ENCODE results near the gene ACP7.

The ACP7 gene

DNA sequence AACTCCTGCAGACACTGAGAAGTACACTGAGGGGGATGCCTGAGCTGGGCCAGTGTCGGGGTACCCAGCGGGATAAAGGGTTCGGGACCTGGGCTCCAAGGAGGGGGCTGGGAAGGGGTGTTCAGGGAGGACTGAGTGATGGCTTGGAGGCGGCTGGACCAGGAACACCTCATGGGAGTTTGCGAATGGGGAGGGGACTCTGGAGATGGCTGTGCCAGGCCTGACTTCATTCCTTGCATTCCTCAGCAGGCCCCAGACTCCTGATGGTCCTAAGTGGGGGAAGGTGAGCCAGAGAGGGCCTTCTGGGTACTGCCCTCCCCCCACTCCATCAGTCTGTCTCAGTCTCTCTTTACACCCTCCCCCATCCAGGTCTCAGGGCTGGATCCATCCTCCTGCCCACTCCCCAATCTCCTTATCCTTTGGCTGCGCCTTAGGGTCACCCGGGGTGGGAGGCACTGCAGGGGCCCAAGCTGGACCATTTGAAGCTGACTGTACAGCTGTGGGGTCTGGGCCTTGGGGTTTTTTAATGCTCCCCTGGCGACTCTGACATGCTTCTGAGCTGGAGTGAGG, 55.2 kb downstream of the ACP7 start:
- no peak for TF ChIP-seq FOXP2 (optimal IDR thresholded peaks at IDR 0.05; ENCODE audit: borderline replicate concordance, extremely low read depth, extremely low read length, insufficient read depth)
- TF ChIP-seq, protein P1, sequence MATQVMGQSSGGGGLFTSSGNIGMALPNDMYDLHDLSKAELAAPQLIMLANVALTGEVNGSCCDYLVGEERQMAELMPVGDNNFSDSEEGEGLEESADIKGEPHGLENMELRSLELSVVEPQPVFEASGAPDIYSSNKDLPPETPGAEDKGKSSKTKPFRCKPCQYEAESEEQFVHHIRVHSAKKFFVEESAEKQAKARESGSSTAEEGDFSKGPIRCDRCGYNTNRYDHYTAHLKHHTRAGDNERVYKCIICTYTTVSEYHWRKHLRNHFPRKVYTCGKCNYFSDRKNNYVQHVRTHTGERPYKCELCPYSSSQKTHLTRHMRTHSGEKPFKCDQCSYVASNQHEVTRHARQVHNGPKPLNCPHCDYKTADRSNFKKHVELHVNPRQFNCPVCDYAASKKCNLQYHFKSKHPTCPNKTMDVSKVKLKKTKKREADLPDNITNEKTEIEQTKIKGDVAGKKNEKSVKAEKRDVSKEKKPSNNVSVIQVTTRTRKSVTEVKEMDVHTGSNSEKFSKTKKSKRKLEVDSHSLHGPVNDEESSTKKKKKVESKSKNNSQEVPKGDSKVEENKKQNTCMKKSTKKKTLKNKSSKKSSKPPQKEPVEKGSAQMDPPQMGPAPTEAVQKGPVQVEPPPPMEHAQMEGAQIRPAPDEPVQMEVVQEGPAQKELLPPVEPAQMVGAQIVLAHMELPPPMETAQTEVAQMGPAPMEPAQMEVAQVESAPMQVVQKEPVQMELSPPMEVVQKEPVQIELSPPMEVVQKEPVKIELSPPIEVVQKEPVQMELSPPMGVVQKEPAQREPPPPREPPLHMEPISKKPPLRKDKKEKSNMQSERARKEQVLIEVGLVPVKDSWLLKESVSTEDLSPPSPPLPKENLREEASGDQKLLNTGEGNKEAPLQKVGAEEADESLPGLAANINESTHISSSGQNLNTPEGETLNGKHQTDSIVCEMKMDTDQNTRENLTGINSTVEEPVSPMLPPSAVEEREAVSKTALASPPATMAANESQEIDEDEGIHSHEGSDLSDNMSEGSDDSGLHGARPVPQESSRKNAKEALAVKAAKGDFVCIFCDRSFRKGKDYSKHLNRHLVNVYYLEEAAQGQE (IDR thresholded peaks at IDR 0.05; ENCODE audit: insufficient read depth in 1 of 2, low read depth in 2 of 2, low read length in 2 of 2), result no peak
- TF ChIP-seq POLR2AphosphoS5 (IDR thresholded peaks at IDR 0.05; ENCODE audit: low read depth, low read length), result no peak
- TF ChIP-seq TAF1 (IDR thresholded peaks at IDR 0.05; ENCODE audit: borderline replicate concordance, insufficient read depth, low read length), result no peak
- no peak for TF ChIP-seq SIN3A (IDR thresholded peaks at IDR 0.05; ENCODE audit: borderline replicate concordance, insufficient read depth, low read length)

DNA sequence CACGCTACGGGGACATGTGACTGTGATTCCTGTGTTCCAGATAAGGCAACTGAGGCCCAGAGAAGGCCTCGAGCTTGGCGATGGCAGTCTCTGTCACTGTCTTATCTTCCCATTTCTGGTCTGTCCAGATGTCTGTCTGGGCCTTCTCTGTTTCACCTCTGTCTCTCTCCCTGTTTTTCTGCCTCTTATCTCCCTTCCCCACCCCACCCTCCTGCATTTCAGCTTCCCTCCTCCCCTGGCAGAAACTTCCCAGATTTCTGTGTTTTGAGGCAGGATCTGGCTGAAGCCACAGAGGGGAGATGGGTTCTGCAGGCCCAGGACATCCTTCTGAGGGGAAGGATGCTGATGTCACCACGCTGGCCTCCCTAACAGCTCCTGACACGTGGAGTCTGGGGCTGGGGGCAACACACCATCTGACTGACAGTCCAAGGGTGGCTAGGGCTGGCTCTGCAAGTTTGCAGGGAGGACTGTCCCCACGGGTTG, 55.8 kb downstream of the ACP7 start:
- TF ChIP-seq POLR2AphosphoS5 (IDR thresholded peaks at IDR 0.05; ENCODE audit: low read depth, low read length) (no peak), FOXP2 (optimal IDR thresholded peaks at IDR 0.05; ENCODE audit: borderline replicate concordance, extremely low read depth, extremely low read length, insufficient read depth) (no peak), SIN3A (IDR thresholded peaks at IDR 0.05; ENCODE audit: borderline replicate concordance, insufficient read depth, low read length) (no peak), TAF1 (IDR thresholded peaks at IDR 0.05; ENCODE audit: borderline replicate concordance, insufficient read depth, low read length) (no peak)
- TF ChIP-seq, protein P1 (IDR thresholded peaks at IDR 0.05; ENCODE audit: insufficient read depth in 1 of 2, low read depth in 2 of 2, low read length in 2 of 2), result no peak

DNA sequence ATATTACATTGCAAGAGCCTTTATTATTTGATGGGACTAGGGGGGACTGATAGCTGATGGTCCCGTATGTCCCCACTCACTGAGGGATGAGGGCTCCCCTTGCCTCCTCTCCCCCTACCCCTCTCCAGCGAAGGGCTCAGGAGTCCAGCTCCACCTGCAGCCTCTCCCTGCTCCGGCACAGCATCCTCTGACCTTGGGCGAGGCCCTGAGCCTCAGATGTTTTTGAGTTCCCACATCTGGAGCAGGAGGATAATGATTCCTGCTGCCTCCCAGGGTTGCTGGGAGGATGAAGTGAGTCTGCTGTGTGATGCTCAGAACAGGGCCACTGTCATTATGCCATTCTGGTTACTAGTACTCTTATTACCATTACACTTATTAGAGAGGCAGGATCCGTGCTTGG, 56.4 kb downstream of the ACP7 start:
- no peak for TF ChIP-seq TAF1 (IDR thresholded peaks at IDR 0.05; ENCODE audit: borderline replicate concordance, insufficient read depth, low read length)
- no peak for TF ChIP-seq POLR2AphosphoS5 (IDR thresholded peaks at IDR 0.05; ENCODE audit: low read depth, low read length)
- TF ChIP-seq SIN3A (IDR thresholded peaks at IDR 0.05; ENCODE audit: borderline replicate concordance, insufficient read depth, low read length), result no peak
- no peak for TF ChIP-seq FOXP2 (optimal IDR thresholded peaks at IDR 0.05; ENCODE audit: borderline replicate concordance, extremely low read depth, extremely low read length, insufficient read depth)
- TF ChIP-seq, protein P1 (IDR thresholded peaks at IDR 0.05; ENCODE audit: insufficient read depth in 1 of 2, low read depth in 2 of 2, low read length in 2 of 2), result no peak

DNA sequence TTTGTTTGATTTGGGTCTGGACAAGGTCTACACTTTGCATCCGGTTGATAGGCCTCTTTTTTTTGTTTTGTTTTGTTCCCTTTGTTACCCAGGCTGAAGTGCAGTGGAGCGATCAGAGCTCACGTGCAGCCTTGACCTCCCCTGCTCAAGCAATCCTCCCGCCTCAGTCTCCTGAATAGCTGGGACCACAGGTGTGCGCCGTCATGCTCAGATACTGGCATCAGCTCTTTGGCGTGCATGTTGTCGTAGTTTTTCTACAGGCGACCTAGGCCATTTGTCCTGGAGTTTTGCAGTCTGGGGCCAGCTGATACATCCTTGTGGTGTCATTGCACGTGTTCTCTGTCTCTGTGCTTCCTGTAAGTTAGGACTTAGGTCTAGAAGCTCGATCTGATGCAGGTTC, 57.8 kb downstream of the ACP7 start:
- TF ChIP-seq, protein P1 (IDR thresholded peaks at IDR 0.05; ENCODE audit: insufficient read depth in 1 of 2, low read depth in 2 of 2, low read length in 2 of 2), result no peak
- TF ChIP-seq TAF1 (IDR thresholded peaks at IDR 0.05; ENCODE audit: borderline replicate concordance, insufficient read depth, low read length), result no peak

DNA sequence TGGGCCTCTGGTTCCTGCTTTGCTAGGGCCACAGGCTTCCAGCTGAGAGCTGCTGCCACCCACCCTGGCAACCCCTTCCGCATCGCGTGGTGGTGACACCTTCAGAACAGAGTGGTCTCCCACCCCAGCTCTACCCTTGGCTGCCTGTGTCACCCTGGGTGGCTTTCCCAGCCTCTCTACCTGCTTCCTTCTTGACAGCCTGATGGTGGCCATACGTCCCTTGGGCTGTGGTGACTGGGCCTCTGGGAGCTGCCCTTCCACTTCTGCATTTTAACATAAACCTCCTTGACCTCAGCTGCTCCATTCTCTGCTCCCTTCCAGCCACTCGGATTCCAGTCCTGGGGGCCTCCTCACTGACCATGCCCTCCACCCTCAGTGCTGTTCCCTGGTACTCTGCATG, 58.5 kb downstream of the ACP7 start:
- TF ChIP-seq SIN3A (IDR thresholded peaks at IDR 0.05; ENCODE audit: borderline replicate concordance, insufficient read depth, low read length), result no peak

Data from PFSK-1 (cell line).